ENCODE data around the gene NUCB1. TPM values are rescaled to one million over a fixed set of nuclear protein-coding genes. Genes with fewer than 3 reads are reported as not detected.
A peak's percentile ranks its signal among the peaks of the same experiment; 100 is the strongest.

The NUCB1 gene
- total RNA-seq, 2 donors from 2014 or later, result 432 to 441 TPM

GRCh38 chr19:48970923-48971395, 70.8 kb downstream of the NUCB1 start:
- TF ChIP-seq POLR2AphosphoS5 (IDR thresholded peaks at IDR 0.05) (peak; percentile 72), POLR2A (IDR thresholded peaks at IDR 0.05) (no peak)
- TF ChIP-seq, protein P1, sequence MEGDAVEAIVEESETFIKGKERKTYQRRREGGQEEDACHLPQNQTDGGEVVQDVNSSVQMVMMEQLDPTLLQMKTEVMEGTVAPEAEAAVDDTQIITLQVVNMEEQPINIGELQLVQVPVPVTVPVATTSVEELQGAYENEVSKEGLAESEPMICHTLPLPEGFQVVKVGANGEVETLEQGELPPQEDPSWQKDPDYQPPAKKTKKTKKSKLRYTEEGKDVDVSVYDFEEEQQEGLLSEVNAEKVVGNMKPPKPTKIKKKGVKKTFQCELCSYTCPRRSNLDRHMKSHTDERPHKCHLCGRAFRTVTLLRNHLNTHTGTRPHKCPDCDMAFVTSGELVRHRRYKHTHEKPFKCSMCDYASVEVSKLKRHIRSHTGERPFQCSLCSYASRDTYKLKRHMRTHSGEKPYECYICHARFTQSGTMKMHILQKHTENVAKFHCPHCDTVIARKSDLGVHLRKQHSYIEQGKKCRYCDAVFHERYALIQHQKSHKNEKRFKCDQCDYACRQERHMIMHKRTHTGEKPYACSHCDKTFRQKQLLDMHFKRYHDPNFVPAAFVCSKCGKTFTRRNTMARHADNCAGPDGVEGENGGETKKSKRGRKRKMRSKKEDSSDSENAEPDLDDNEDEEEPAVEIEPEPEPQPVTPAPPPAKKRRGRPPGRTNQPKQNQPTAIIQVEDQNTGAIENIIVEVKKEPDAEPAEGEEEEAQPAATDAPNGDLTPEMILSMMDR (IDR thresholded peaks at IDR 0.05), result peak; percentile 78 to 89 (median 82)
- Histone ChIP-seq H3K27me3 (replicated peaks; ENCODE audit: insufficient read depth) (no peaks in the 10 kb centered on the region), H3K4me1 (replicated peaks) (peaks cover 7% of the 10 kb centered on the region), H3K36me3 (peaks cover 0 to 15% of the 10 kb centered on the region in 2 donors), H3K9me3 (no peaks in the 10 kb centered on the region), H3K27ac (peak overlapping the region in 1 of 2 donors; percentile 17), H3K4me3 (no peak overlapping the region)
- intact Hi-C loops (cut with DNase I), result loop anchor here (5.0 kb wide), 1 partner anchor 174 kb away; no protein-coding TSS in a partner anchor
- peak; percentile 67 for DNase-seq (ENCODE audit: low spot score)
- 22% methylated on average over 19 of the region's 19 CpGs for WGBS

Small RNA genes within 50 kb of the gene (small RNA-seq; reads per million reads assigned to genes)
- 0 reads per million in 2 donors for gene AC026803.1

Other genes with a start within 250 kb of the NUCB1 start
- gene NTN5, start 227.3 kb upstream of the NUCB1 start, total RNA-seq, result 1 to 10 TPM in 1 of 2 donors, under 1 TPM in 1; 0.91 to 2.6 TPM
- gene FUT2, start 204.3 kb upstream of the NUCB1 start, total RNA-seq, result 1 to 10 TPM; 1.4 to 2.7 TPM
- 10 to 100 TPM in 1 of 2 donors, 1 to 10 TPM in 1; 2.6 to 13.9 TPM for gene MAMSTR, start 180.6 kb upstream of the NUCB1 start, total RNA-seq
- 10 to 100 TPM in 1 of 2 donors, 1 to 10 TPM in 1; 9.1 to 16.2 TPM for gene RASIP1, start 159.7 kb upstream of the NUCB1 start, total RNA-seq
- gene IZUMO1, start 153.4 kb upstream of the NUCB1 start, total RNA-seq, result 1 to 10 TPM in 1 of 2 donors, not detected in 1; 6.4 TPM
- gene FUT1, start 147.7 kb upstream of the NUCB1 start, total RNA-seq, result 1 to 10 TPM; 2.1 to 4.1 TPM
- not detected for gene FGF21, start 144.8 kb upstream of the NUCB1 start, total RNA-seq
- gene BCAT2, start 89.3 kb upstream of the NUCB1 start, total RNA-seq, result 10 to 100 TPM; 71.8 to 92.0 TPM
- 10 to 100 TPM; 11.0 to 11.2 TPM for gene HSD17B14, start 63.8 kb upstream of the NUCB1 start, total RNA-seq
- gene PLEKHA4, start 31.7 kb upstream of the NUCB1 start, total RNA-seq, result 10 to 100 TPM in 1 of 2 donors, 1 to 10 TPM in 1; 9.4 to 22.9 TPM
- gene PPP1R15A, start 27.9 kb upstream of the NUCB1 start, total RNA-seq, result 10 to 100 TPM; 35.1 to 49.0 TPM
- 10 to 100 TPM in 1 of 2 donors, not detected in 1; 10.7 TPM for gene TULP2, start 1.6 kb upstream of the NUCB1 start, total RNA-seq
- 10 to 100 TPM in 1 of 2 donors, 1 to 10 TPM in 1; 4.6 to 12.6 TPM for gene DHDH, start 33.4 kb downstream of the NUCB1 start, total RNA-seq
- gene BAX, start 54.6 kb downstream of the NUCB1 start, total RNA-seq, result 10 to 100 TPM; 52.1 to 62.3 TPM
- gene FTL, start 65.0 kb downstream of the NUCB1 start, total RNA-seq, result 1,000 to 10,000 TPM; 1,764 to 2,124 TPM
- 10 to 100 TPM; 47.3 to 52.0 TPM for gene GYS1, start 93.0 kb downstream of the NUCB1 start, total RNA-seq
- 100 to 1,000 TPM; 110 to 126 TPM for gene RUVBL2, start 93.6 kb downstream of the NUCB1 start, total RNA-seq
- gene LHB, start 116.8 kb downstream of the NUCB1 start, total RNA-seq, result 1 to 10 TPM in 1 of 2 donors, not detected in 1; 5.2 TPM
- not detected for gene CGB3, start 124.0 kb downstream of the NUCB1 start, total RNA-seq
- not detected for gene CGB2, start 131.6 kb downstream of the NUCB1 start, total RNA-seq
- gene CGB1, start 136.6 kb downstream of the NUCB1 start, total RNA-seq, result not detected
- gene CGB5, start 143.5 kb downstream of the NUCB1 start, total RNA-seq, result not detected
- gene CGB8, start 148.8 kb downstream of the NUCB1 start, total RNA-seq, result not detected
- gene CGB7, start 157.4 kb downstream of the NUCB1 start, total RNA-seq, result 1 to 10 TPM; 2.0 to 2.1 TPM
- 10 to 100 TPM in 1 of 2 donors, 1 to 10 TPM in 1; 7.0 to 24.4 TPM for gene NTF4, start 164.5 kb downstream of the NUCB1 start, total RNA-seq
- not detected for gene KCNA7, start 172.4 kb downstream of the NUCB1 start, total RNA-seq
- gene SNRNP70, start 185.1 kb downstream of the NUCB1 start, total RNA-seq, result 100 to 1,000 TPM; 318 to 391 TPM
- 10 to 100 TPM; 31.2 to 64.3 TPM for gene LIN7B, start 214.1 kb downstream of the NUCB1 start, total RNA-seq
- 10 to 100 TPM in 1 of 2 donors, 1 to 10 TPM in 1; 2.2 to 11.1 TPM for gene C19orf73, start 218.8 kb downstream of the NUCB1 start, total RNA-seq
- 10 to 100 TPM; 12.3 to 18.2 TPM for gene PPFIA3, start 219.2 kb downstream of the NUCB1 start, total RNA-seq